Measurements from ENCODE around the gene HS3ST5. TPM values are rescaled to one million over a fixed set of nuclear protein-coding genes. Genes with fewer than 3 reads are reported as not detected.

The HS3ST5 gene
- total RNA-seq, 1 donor from 2014 or later = under 0.01 TPM

- Histone ChIP-seq H3K27me3 (ENCODE audit: control insufficient read depth in 3 of 3, insufficient read depth in 3 of 3, low read length in 3 of 3) (no peaks in the 10 kb centered on the region), H3K4me1 (ENCODE audit: control insufficient read depth in 3 of 3, insufficient read depth in 3 of 3, low read length in 3 of 3) (no peaks in the 10 kb centered on the region), H3K9ac (ENCODE audit: low read depth in 1 of 3, low read length in 3 of 3) (no peak overlapping the region), H3K9me3 (ENCODE audit: control insufficient read depth in 3 of 3, low read length in 3 of 3) (no peaks in the 10 kb centered on the region), H3K36me3 (ENCODE audit: control insufficient read depth in 3 of 3, insufficient read depth in 3 of 3, low read length in 3 of 3) (no peaks in the 10 kb centered on the region), H3K27ac (ENCODE audit: low read depth, low read length) (no peak overlapping the region), H3K4me3 (ENCODE audit: low read length in 3 of 3) (no peak overlapping the region)
These were observed 38.4 kb downstream of the HS3ST5 start for GRCh38 chr6:114304304-114304887.

- H3K27me3 ChIP-seq (ENCODE audit: control insufficient read depth in 3 of 3, insufficient read depth in 3 of 3, low read length in 3 of 3) = no peaks in the 10 kb centered on the region
- no peak overlapping the region for H3K4me3 ChIP-seq (ENCODE audit: low read length in 3 of 3)
- no peaks in the 10 kb centered on the region for H3K9me3 ChIP-seq (ENCODE audit: control insufficient read depth in 3 of 3, low read length in 3 of 3)
- no peak overlapping the region for H3K27ac ChIP-seq (ENCODE audit: low read depth, low read length)
- no peak overlapping the region for H3K9ac ChIP-seq (ENCODE audit: low read depth in 1 of 3, low read length in 3 of 3)
- H3K36me3 ChIP-seq (ENCODE audit: control insufficient read depth in 3 of 3, insufficient read depth in 3 of 3, low read length in 3 of 3) = no peaks in the 10 kb centered on the region
- H3K4me1 ChIP-seq (ENCODE audit: control insufficient read depth in 3 of 3, insufficient read depth in 3 of 3, low read length in 3 of 3) = no peaks in the 10 kb centered on the region
These were observed 41.1 kb downstream of the HS3ST5 start for GRCh38 chr6:114301596-114302219.

- Histone ChIP-seq H3K4me3 (ENCODE audit: low read length in 3 of 3) (no peak overlapping the region), H3K4me1 (ENCODE audit: control insufficient read depth in 3 of 3, insufficient read depth in 3 of 3, low read length in 3 of 3) (no peaks in the 10 kb centered on the region), H3K9me3 (ENCODE audit: control insufficient read depth in 3 of 3, low read length in 3 of 3) (no peaks in the 10 kb centered on the region), H3K36me3 (ENCODE audit: control insufficient read depth in 3 of 3, insufficient read depth in 3 of 3, low read length in 3 of 3) (no peaks in the 10 kb centered on the region), H3K9ac (ENCODE audit: low read depth in 1 of 3, low read length in 3 of 3) (no peak overlapping the region), H3K27me3 (ENCODE audit: control insufficient read depth in 3 of 3, insufficient read depth in 3 of 3, low read length in 3 of 3) (no peaks in the 10 kb centered on the region), H3K27ac (ENCODE audit: low read depth, low read length) (no peak overlapping the region)
These were observed 45.7 kb downstream of the HS3ST5 start for GRCh38 chr6:114297135-114297534.

- no peaks in the 10 kb centered on the region for H3K36me3 ChIP-seq (ENCODE audit: control insufficient read depth in 3 of 3, insufficient read depth in 3 of 3, low read length in 3 of 3)
- H3K9me3 ChIP-seq (ENCODE audit: control insufficient read depth in 3 of 3, low read length in 3 of 3) = no peaks in the 10 kb centered on the region
- H3K4me3 ChIP-seq (ENCODE audit: low read length in 3 of 3) = no peak overlapping the region
These were observed 50.4 kb downstream of the HS3ST5 start for GRCh38 chr6:114292431-114292830.

GRCh38 chr6:114291428-114291827, 51.4 kb downstream of the HS3ST5 start:
- no peak overlapping the region for H3K27ac ChIP-seq (ENCODE audit: low read depth, low read length)
- H3K36me3 ChIP-seq (ENCODE audit: control insufficient read depth in 3 of 3, insufficient read depth in 3 of 3, low read length in 3 of 3) = no peaks in the 10 kb centered on the region
- H3K27me3 ChIP-seq (ENCODE audit: control insufficient read depth in 3 of 3, insufficient read depth in 3 of 3, low read length in 3 of 3) = no peaks in the 10 kb centered on the region
- no peaks in the 10 kb centered on the region for H3K9me3 ChIP-seq (ENCODE audit: control insufficient read depth in 3 of 3, low read length in 3 of 3)
- no peaks in the 10 kb centered on the region for H3K4me1 ChIP-seq (ENCODE audit: control insufficient read depth in 3 of 3, insufficient read depth in 3 of 3, low read length in 3 of 3)
- no peak overlapping the region for H3K9ac ChIP-seq (ENCODE audit: low read depth in 1 of 3, low read length in 3 of 3)
- H3K4me3 ChIP-seq (ENCODE audit: low read length in 3 of 3) = no peak overlapping the region

More at GRCh38 chr6:114292431-114292830, 50.4 kb downstream of the HS3ST5 start:
- Histone ChIP-seq H3K27me3 (ENCODE audit: control insufficient read depth in 3 of 3, insufficient read depth in 3 of 3, low read length in 3 of 3) (no peaks in the 10 kb centered on the region), H3K4me1 (ENCODE audit: control insufficient read depth in 3 of 3, insufficient read depth in 3 of 3, low read length in 3 of 3) (no peaks in the 10 kb centered on the region), H3K27ac (ENCODE audit: low read depth, low read length) (no peak overlapping the region), H3K9ac (ENCODE audit: low read depth in 1 of 3, low read length in 3 of 3) (no peak overlapping the region)

GRCh38 chr6:114290864-114291263, 52.0 kb downstream of the HS3ST5 start:
- H3K27ac ChIP-seq (ENCODE audit: low read depth, low read length) = no peak overlapping the region
- H3K36me3 ChIP-seq (ENCODE audit: control insufficient read depth in 3 of 3, insufficient read depth in 3 of 3, low read length in 3 of 3) = no peaks in the 10 kb centered on the region

GRCh38 chr6:114288701-114289495, 53.9 kb downstream of the HS3ST5 start:
- H3K36me3 ChIP-seq (ENCODE audit: control insufficient read depth in 3 of 3, insufficient read depth in 3 of 3, low read length in 3 of 3) = no peaks in the 10 kb centered on the region
- H3K27ac ChIP-seq (ENCODE audit: low read depth, low read length) = no peak overlapping the region
- no peaks in the 10 kb centered on the region for H3K4me1 ChIP-seq (ENCODE audit: control insufficient read depth in 3 of 3, insufficient read depth in 3 of 3, low read length in 3 of 3)

More at GRCh38 chr6:114290864-114291263, 52.0 kb downstream of the HS3ST5 start:
- Histone ChIP-seq H3K9ac (ENCODE audit: low read depth in 1 of 3, low read length in 3 of 3) (no peak overlapping the region), H3K27me3 (ENCODE audit: control insufficient read depth in 3 of 3, insufficient read depth in 3 of 3, low read length in 3 of 3) (no peaks in the 10 kb centered on the region), H3K4me3 (ENCODE audit: low read length in 3 of 3) (no peak overlapping the region), H3K4me1 (ENCODE audit: control insufficient read depth in 3 of 3, insufficient read depth in 3 of 3, low read length in 3 of 3) (no peaks in the 10 kb centered on the region), H3K9me3 (ENCODE audit: control insufficient read depth in 3 of 3, low read length in 3 of 3) (no peaks in the 10 kb centered on the region)

GRCh38 chr6:114287461-114287860, 55.4 kb downstream of the HS3ST5 start:
- no peaks in the 10 kb centered on the region for H3K9me3 ChIP-seq (ENCODE audit: control insufficient read depth in 3 of 3, low read length in 3 of 3)
- no peak overlapping the region for H3K27ac ChIP-seq (ENCODE audit: low read depth, low read length)
- no peaks in the 10 kb centered on the region for H3K36me3 ChIP-seq (ENCODE audit: control insufficient read depth in 3 of 3, insufficient read depth in 3 of 3, low read length in 3 of 3)
- no peaks in the 10 kb centered on the region for H3K4me1 ChIP-seq (ENCODE audit: control insufficient read depth in 3 of 3, insufficient read depth in 3 of 3, low read length in 3 of 3)
- H3K9ac ChIP-seq (ENCODE audit: low read depth in 1 of 3, low read length in 3 of 3) = no peak overlapping the region
- no peak overlapping the region for H3K4me3 ChIP-seq (ENCODE audit: low read length in 3 of 3)
- no peaks in the 10 kb centered on the region for H3K27me3 ChIP-seq (ENCODE audit: control insufficient read depth in 3 of 3, insufficient read depth in 3 of 3, low read length in 3 of 3)

More at GRCh38 chr6:114288701-114289495, 53.9 kb downstream of the HS3ST5 start:
- H3K27me3 ChIP-seq (ENCODE audit: control insufficient read depth in 3 of 3, insufficient read depth in 3 of 3, low read length in 3 of 3) = no peaks in the 10 kb centered on the region
- H3K9ac ChIP-seq (ENCODE audit: low read depth in 1 of 3, low read length in 3 of 3) = no peak overlapping the region
- no peaks in the 10 kb centered on the region for H3K9me3 ChIP-seq (ENCODE audit: control insufficient read depth in 3 of 3, low read length in 3 of 3)
- no peak overlapping the region for H3K4me3 ChIP-seq (ENCODE audit: low read length in 3 of 3)

GRCh38 chr6:114286211-114286610, 56.6 kb downstream of the HS3ST5 start:
- H3K4me3 ChIP-seq (ENCODE audit: low read length in 3 of 3) = no peak overlapping the region
- H3K4me1 ChIP-seq (ENCODE audit: control insufficient read depth in 3 of 3, insufficient read depth in 3 of 3, low read length in 3 of 3) = no peaks in the 10 kb centered on the region
- H3K9me3 ChIP-seq (ENCODE audit: control insufficient read depth in 3 of 3, low read length in 3 of 3) = no peaks in the 10 kb centered on the region
- H3K9ac ChIP-seq (ENCODE audit: low read depth in 1 of 3, low read length in 3 of 3) = no peak overlapping the region
- H3K36me3 ChIP-seq (ENCODE audit: control insufficient read depth in 3 of 3, insufficient read depth in 3 of 3, low read length in 3 of 3) = no peaks in the 10 kb centered on the region
- no peaks in the 10 kb centered on the region for H3K27me3 ChIP-seq (ENCODE audit: control insufficient read depth in 3 of 3, insufficient read depth in 3 of 3, low read length in 3 of 3)
- H3K27ac ChIP-seq (ENCODE audit: low read depth, low read length) = no peak overlapping the region

- Histone ChIP-seq H3K27me3 (ENCODE audit: control insufficient read depth in 3 of 3, insufficient read depth in 3 of 3, low read length in 3 of 3) (no peaks in the 10 kb centered on the region), H3K9me3 (ENCODE audit: control insufficient read depth in 3 of 3, low read length in 3 of 3) (no peaks in the 10 kb centered on the region), H3K27ac (ENCODE audit: low read depth, low read length) (no peak overlapping the region), H3K9ac (ENCODE audit: low read depth in 1 of 3, low read length in 3 of 3) (no peak overlapping the region), H3K4me1 (ENCODE audit: control insufficient read depth in 3 of 3, insufficient read depth in 3 of 3, low read length in 3 of 3) (no peaks in the 10 kb centered on the region), H3K4me3 (ENCODE audit: low read length in 3 of 3) (no peak overlapping the region), H3K36me3 (ENCODE audit: control insufficient read depth in 3 of 3, insufficient read depth in 3 of 3, low read length in 3 of 3) (no peaks in the 10 kb centered on the region)
These were observed 58.5 kb downstream of the HS3ST5 start for GRCh38 chr6:114284281-114284680.
